NB4 (cell line): Measurements from ENCODE around the gene STARD13.

Experiments
- DNase-seq: peaks from one replicate; pipeline ENCODE4 v3.0.0; 2010; ENCODE audit warnings: low read depth
- H3K4me3 ChIP-seq: one replicate; pipeline ENCODE4 v1.5.1; 2011; ENCODE audit warnings: mild to moderate bottlenecking, low read depth, low read length, moderate library complexity
- CTCF ChIP-seq: IDR thresholded peaks from one replicate; pipeline ENCODE4 v1.5.1; 2012; ENCODE audit warnings: low read depth, low read length
- MYC ChIP-seq: IDR thresholded peaks from 2 replicates; pipeline ENCODE4 v1.6.1; 2011; ENCODE audit warnings: low read depth, low read length
- POLR2A ChIP-seq: IDR thresholded peaks from 2 replicates; pipeline ENCODE4 v1.6.1; 2011; ENCODE audit warnings: mild to moderate bottlenecking; ENCODE audit not compliant: insufficient read length; ENCODE audit errors: extremely low read depth
- TF ChIP-seq, protein P1 (sequence below): IDR thresholded peaks from 2 replicates; pipeline ENCODE4 v1.6.1; 2011; ENCODE audit warnings: low read depth, low read length

Gene STARD13

GRCh38 chr13:33158271-33158670, 127.3 kb downstream of the STARD13 start:
- TF ChIP-seq POLR2A = no peak
- no peak overlapping the region for H3K4me3 ChIP-seq
- DNase-seq = no peak

GRCh38 chr13:33154911-33155310, 130.6 kb downstream of the STARD13 start:
- no peak for TF ChIP-seq CTCF
- TF ChIP-seq POLR2A = no peak
- no peak for TF ChIP-seq MYC
- TF ChIP-seq, protein P1, sequence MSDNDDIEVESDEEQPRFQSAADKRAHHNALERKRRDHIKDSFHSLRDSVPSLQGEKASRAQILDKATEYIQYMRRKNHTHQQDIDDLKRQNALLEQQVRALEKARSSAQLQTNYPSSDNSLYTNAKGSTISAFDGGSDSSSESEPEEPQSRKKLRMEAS = no peak
- no peak for DNase-seq

DNA sequence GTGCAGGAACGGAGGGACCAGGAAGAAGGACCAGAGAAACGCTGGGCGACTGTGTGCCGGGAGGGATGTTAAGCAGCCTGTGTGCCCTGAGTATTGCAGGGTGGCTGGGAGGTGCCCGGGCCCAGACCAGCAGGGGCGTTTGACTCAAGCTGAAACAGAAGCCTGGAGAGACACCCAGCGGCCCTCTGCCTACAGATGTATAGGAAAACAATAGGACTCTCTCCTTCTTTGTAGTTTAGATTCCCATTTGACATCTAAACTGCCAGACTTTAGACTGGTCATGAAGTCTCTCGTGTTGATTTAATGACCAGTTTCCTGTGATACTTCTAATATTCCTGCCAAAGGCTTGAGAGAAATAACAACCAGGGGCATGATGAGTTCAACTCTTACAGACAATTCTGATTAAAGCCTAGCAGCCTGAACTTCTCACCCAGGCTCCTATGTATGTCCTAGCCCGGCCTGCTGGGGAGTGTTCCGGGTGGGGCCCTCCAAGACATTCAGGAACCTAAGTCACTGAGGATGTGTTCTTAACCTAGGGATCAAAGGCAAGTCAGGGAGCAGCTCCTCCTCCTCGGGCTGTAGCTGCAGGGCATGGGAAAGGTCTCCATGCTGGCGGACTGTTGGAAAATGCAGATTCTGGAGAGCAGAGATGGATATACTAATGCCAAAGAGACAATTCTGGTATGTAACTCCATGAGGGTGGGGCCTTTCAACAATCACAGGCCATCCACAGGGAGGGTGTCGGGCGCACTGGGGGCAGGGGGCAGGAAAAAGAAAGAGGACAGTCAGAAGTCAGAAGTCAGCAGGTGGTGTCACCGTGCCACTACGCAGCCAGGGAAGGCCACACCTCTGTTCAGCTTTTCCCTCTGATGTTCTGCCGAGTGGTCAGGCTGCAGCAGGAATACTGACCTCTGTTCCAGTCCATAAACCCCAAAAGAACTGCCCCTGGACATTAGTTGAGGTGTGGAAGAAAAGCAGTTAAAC, 131.8 kb downstream of the STARD13 start:
- no peak for TF ChIP-seq MYC
- TF ChIP-seq, protein P1 = no peak
- no peak for TF ChIP-seq CTCF
- TF ChIP-seq POLR2A = no peak
- no peak for DNase-seq
- H3K4me3 ChIP-seq = no peak overlapping the region

More at GRCh38 chr13:33154911-33155310, 130.6 kb downstream of the STARD13 start:
- H3K4me3 ChIP-seq = no peak overlapping the region

GRCh38 chr13:33152389-33152788, 133.2 kb downstream of the STARD13 start:
- DNase-seq = no peak
- TF ChIP-seq, protein P1 = no peak
- no peak for TF ChIP-seq MYC
- TF ChIP-seq CTCF = no peak
- TF ChIP-seq POLR2A = no peak
- no peak overlapping the region for H3K4me3 ChIP-seq

DNA sequence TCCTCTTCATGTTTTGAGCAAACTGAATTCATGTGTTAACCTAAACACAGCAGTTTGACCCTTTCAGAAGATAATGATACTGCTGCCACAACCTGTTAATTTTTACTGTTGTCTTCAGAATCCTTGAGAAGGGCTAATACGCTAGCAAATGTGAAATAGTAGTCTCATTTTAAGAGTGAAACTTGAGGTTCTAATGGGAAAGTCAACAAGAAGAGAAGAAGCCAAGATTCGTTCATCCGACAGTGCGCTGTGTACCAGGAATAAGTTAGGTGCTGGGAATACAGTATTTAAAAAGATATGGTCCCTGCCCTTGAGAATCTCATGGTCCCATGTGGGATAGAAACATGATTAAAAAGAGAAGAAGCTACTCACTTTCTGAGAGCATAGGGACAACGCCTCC, 134.9 kb downstream of the STARD13 start:
- TF ChIP-seq CTCF = no peak
- no peak for TF ChIP-seq POLR2A
- TF ChIP-seq MYC = no peak
- TF ChIP-seq, protein P1 = no peak
- no peak for DNase-seq
- no peak overlapping the region for H3K4me3 ChIP-seq

GRCh38 chr13:33150126-33150525, 135.4 kb downstream of the STARD13 start:
- no peak overlapping the region for H3K4me3 ChIP-seq
- TF ChIP-seq CTCF (no peak), MYC (no peak), POLR2A (no peak)
- TF ChIP-seq, protein P1 = no peak
- no peak for DNase-seq
